Liver (tissue), 3 donors: Measurements from ENCODE around the gene ZIM2.

ENCODE experiments used
- CTCF ChIP-seq: fragments of 150-350 bp; IDR thresholded peaks from 2 replicates; pipeline ENCODE4 v1.5.1; 2017; ENCODE audit warnings: improper control_type of control experiment, low read depth, low read length; ENCODE audit not compliant: missing input control
- GABPA ChIP-seq, 2 donors: IDR thresholded peaks in 1 of 2; conservative IDR thresholded peaks in 1 of 2; 2 replicates each; pipeline ENCODE4 v1.6.1; 2016; ENCODE audit warnings: antibody characterized with exemption in 2 of 2, mild to moderate bottlenecking in 1 of 2, moderate library complexity in 1 of 2
- RAD21 ChIP-seq, 2 donors: IDR thresholded peaks; 2 replicates each; pipeline ENCODE4 v1.6.1; 2016; ENCODE audit warnings: antibody characterized with exemption in 2 of 2, mild to moderate bottlenecking in 2 of 2
- REST ChIP-seq: IDR thresholded peaks from 2 replicates; pipeline ENCODE4 v1.6.1; 2016; ENCODE audit warnings: antibody characterized with exemption, mild to moderate bottlenecking
- TAF1 ChIP-seq: conservative IDR thresholded peaks from 2 replicates; pipeline ENCODE4 v1.6.1; 2016; ENCODE audit warnings: antibody characterized with exemption, mild to moderate bottlenecking
- ZBTB33 ChIP-seq: IDR thresholded peaks from 2 replicates; pipeline ENCODE4 v1.6.1; 2016; ENCODE audit warnings: antibody characterized with exemption
- donor health status: healthy.
- donor health status: healthy.

- no peak for TF ChIP-seq CTCF
- no peak for TF ChIP-seq RAD21 (IDR thresholded peaks at IDR 0.05)
- no peak for TF ChIP-seq REST
- no peak for TF ChIP-seq GABPA (IDR thresholded peaks at IDR 0.05 in 1 of 2, conservative IDR thresholded peaks at IDR 0.05 in 1 of 2)
- no peak for TF ChIP-seq ZBTB33
- no peak for TF ChIP-seq TAF1
These were observed 70.9 kb downstream of the ZIM2 start for GRCh38 chr19:56769650-56770049.
